ENCODE measurements around the gene ELOVL2.

The ELOVL2 gene

GRCh38 chr6:11042025-11042749, 1.9 kb downstream of the ELOVL2 start:
- no peak overlapping the region for H3K4me2 ChIP-seq (ENCODE audit: insufficient read depth, low read length)

GRCh38 chr6:11040134-11040533, 4.0 kb downstream of the ELOVL2 start:
- TF ChIP-seq EZH2 (IDR thresholded peaks at IDR 0.05; ENCODE audit: borderline replicate concordance, low read depth, low read length, severe bottlenecking): no peak
- TF ChIP-seq CTCF (IDR thresholded peaks at IDR 0.05; ENCODE audit: borderline replicate concordance, extremely low read depth, low read length, poor library complexity, severe bottlenecking): no peak
- Histone ChIP-seq H3K27me3 (ENCODE audit: insufficient read depth, low read length, poor library complexity) (peaks cover 18% of the 10 kb centered on the region), H3K4me2 (ENCODE audit: insufficient read depth, low read length) (no peak overlapping the region)

More at GRCh38 chr6:11042025-11042749, 1.9 kb downstream of the ELOVL2 start:
- Histone ChIP-seq H3K4me1 (ENCODE audit: insufficient read depth, low read length) (no peaks in the 10 kb centered on the region), H3K27me3 (ENCODE audit: insufficient read depth, low read length, poor library complexity) (peaks cover 7% of the 10 kb centered on the region), H3K27ac (ENCODE audit: low read length) (no peak overlapping the region), H3K9ac (ENCODE audit: low read depth, low read length) (no peak overlapping the region), H3K36me3 (ENCODE audit: insufficient read depth, low read length) (no peaks in the 10 kb centered on the region), H3K4me3 (ENCODE audit: low read depth in 1 of 2, low read length in 2 of 2) (no peak overlapping the region), H2AFZ (ENCODE audit: low read depth, low read length) (no peak overlapping the region), H3K9me3 (ENCODE audit: insufficient read depth, low read length, severe bottlenecking) (no peaks in the 10 kb centered on the region), H4K20me1 (ENCODE audit: insufficient read depth, low read length) (no peaks in the 10 kb centered on the region), H3K79me2 (ENCODE audit: insufficient read depth, low read length) (no peaks in the 10 kb centered on the region)
- ATAC-seq (ENCODE audit: insufficient read depth, low read depth) (no peak), DNase-seq (no peak)
- TF ChIP-seq EZH2 (IDR thresholded peaks at IDR 0.05; ENCODE audit: borderline replicate concordance, low read depth, low read length, severe bottlenecking) (no peak), CTCF (IDR thresholded peaks at IDR 0.05; ENCODE audit: borderline replicate concordance, extremely low read depth, low read length, poor library complexity, severe bottlenecking) (no peak)

GRCh38 chr6:11039040-11039439, 5.1 kb downstream of the ELOVL2 start:
- Histone ChIP-seq H3K4me3 (ENCODE audit: low read depth in 1 of 2, low read length in 2 of 2) (no peak overlapping the region), H3K27me3 (ENCODE audit: insufficient read depth, low read length, poor library complexity) (peaks cover 21% of the 10 kb centered on the region), H4K20me1 (ENCODE audit: insufficient read depth, low read length) (no peaks in the 10 kb centered on the region), H3K79me2 (ENCODE audit: insufficient read depth, low read length) (no peaks in the 10 kb centered on the region), H3K9ac (ENCODE audit: low read depth, low read length) (no peak overlapping the region), H3K36me3 (ENCODE audit: insufficient read depth, low read length) (no peaks in the 10 kb centered on the region), H3K27ac (ENCODE audit: low read length) (no peak overlapping the region), H3K4me1 (ENCODE audit: insufficient read depth, low read length) (no peaks in the 10 kb centered on the region), H3K9me3 (ENCODE audit: insufficient read depth, low read length, severe bottlenecking) (no peaks in the 10 kb centered on the region), H3K4me2 (ENCODE audit: insufficient read depth, low read length) (no peak overlapping the region), H2AFZ (ENCODE audit: low read depth, low read length) (no peak overlapping the region)
- DNase-seq: no peak
- no peak for ATAC-seq (ENCODE audit: insufficient read depth, low read depth)
- TF ChIP-seq CTCF (IDR thresholded peaks at IDR 0.05; ENCODE audit: borderline replicate concordance, extremely low read depth, low read length, poor library complexity, severe bottlenecking) (no peak), EZH2 (IDR thresholded peaks at IDR 0.05; ENCODE audit: borderline replicate concordance, low read depth, low read length, severe bottlenecking) (no peak)

More at GRCh38 chr6:11040134-11040533, 4.0 kb downstream of the ELOVL2 start:
- Histone ChIP-seq H4K20me1 (ENCODE audit: insufficient read depth, low read length) (no peaks in the 10 kb centered on the region), H3K4me1 (ENCODE audit: insufficient read depth, low read length) (no peaks in the 10 kb centered on the region), H3K27ac (ENCODE audit: low read length) (no peak overlapping the region), H3K9me3 (ENCODE audit: insufficient read depth, low read length, severe bottlenecking) (no peaks in the 10 kb centered on the region), H3K4me3 (ENCODE audit: low read depth in 1 of 2, low read length in 2 of 2) (no peak overlapping the region), H3K79me2 (ENCODE audit: insufficient read depth, low read length) (no peaks in the 10 kb centered on the region), H3K36me3 (ENCODE audit: insufficient read depth, low read length) (no peaks in the 10 kb centered on the region), H3K9ac (ENCODE audit: low read depth, low read length) (no peak overlapping the region), H2AFZ (ENCODE audit: low read depth, low read length) (no peak overlapping the region)
- DNase-seq: no peak
- ATAC-seq (ENCODE audit: insufficient read depth, low read depth): no peak

Data from DND-41 (cell line).